Uterus (tissue), 2 donors: ENCODE measurements around the gene TWNK.

Source experiments
- POLR2A ChIP-seq, 2 donors: fragments of 450-650 bp; IDR thresholded peaks; one replicate each; pipeline ENCODE4 v1.6.1; 2016; ENCODE audit warnings: antibody characterized with exemption in 2 of 2, mild to moderate bottlenecking in 1 of 2, moderate library complexity in 1 of 2
- TF ChIP-seq, protein P1 (sequence below), 4 experiments: fragments of 200-600 bp in 2 of 4; fragments of 450-650 bp in 2 of 4; sonication (generic) in 2 of 4; IDR thresholded peaks; one replicate each; pipeline ENCODE4 v1.5.1; 2016 to 2019; ENCODE audit warnings: antibody characterized with exemption in 4 of 4, mild to moderate bottlenecking in 2 of 4, moderate library complexity in 1 of 4

DNA sequence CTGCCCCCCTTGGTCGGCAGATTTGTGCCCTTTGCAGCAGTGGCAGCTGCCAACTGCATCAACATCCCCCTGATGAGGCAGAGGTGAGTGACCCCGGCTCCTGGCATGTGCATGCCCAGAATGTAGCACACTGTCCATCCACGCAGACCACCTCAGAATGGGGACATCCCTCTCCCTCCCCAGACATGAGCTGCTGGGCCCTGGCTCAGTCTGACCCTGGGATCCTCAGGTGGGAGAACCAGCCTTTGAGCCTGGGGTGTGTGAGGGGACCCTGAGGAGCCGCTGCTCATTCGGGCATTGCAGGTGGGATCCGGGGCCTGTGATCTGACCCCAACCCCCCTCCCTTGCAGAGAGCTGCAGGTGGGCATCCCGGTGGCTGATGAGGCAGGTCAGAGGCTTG, 49.4 kb downstream of the TWNK start:
- TF ChIP-seq, protein P1, sequence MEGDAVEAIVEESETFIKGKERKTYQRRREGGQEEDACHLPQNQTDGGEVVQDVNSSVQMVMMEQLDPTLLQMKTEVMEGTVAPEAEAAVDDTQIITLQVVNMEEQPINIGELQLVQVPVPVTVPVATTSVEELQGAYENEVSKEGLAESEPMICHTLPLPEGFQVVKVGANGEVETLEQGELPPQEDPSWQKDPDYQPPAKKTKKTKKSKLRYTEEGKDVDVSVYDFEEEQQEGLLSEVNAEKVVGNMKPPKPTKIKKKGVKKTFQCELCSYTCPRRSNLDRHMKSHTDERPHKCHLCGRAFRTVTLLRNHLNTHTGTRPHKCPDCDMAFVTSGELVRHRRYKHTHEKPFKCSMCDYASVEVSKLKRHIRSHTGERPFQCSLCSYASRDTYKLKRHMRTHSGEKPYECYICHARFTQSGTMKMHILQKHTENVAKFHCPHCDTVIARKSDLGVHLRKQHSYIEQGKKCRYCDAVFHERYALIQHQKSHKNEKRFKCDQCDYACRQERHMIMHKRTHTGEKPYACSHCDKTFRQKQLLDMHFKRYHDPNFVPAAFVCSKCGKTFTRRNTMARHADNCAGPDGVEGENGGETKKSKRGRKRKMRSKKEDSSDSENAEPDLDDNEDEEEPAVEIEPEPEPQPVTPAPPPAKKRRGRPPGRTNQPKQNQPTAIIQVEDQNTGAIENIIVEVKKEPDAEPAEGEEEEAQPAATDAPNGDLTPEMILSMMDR (IDR thresholded peaks at IDR 0.05) = no peak
- TF ChIP-seq POLR2A (IDR thresholded peaks at IDR 0.05) = no peak
